RWPE1 (cell line): ENCODE data around the gene FBXO41.

ENCODE experiments used
- CTCF ChIA-PET: fragments of 350-600 bp; sonication (Branson Sonifier 250); formaldehyde crosslinking; extraction: SDS; loops from one replicate; lab custom pipeline; 2021; lab: Yijun Ruan, JAX
- POLR2A ChIA-PET: fragments of 400-600 bp; formaldehyde crosslinking; extraction: SDS; loops from one replicate; lab custom pipeline; 2020; ENCODE audit warnings: antibody characterized with exemption; ENCODE audit not compliant: low non-redundant PET; lab: Yijun Ruan, JAX
- DNase-seq: peaks from one replicate; pipeline ENCODE4 v3.0.0; 2012; ENCODE audit warnings: low spot score
- H3K27ac ChIP-seq: fragments of 450-650 bp; 2 replicates; pipeline ENCODE4 v1.5.1; 2017
- CTCF ChIP-seq: fragments of 450-650 bp; conservative IDR thresholded peaks from 2 replicates; pipeline ENCODE4 v1.5.1; 2017; ENCODE audit warnings: low read depth, mild to moderate bottlenecking

The FBXO41 gene

GRCh38 chr2:73268366-73268829 is 15.9 kb downstream of the FBXO41 start:
- CTCF ChIA-PET, result interaction anchor here (0.6 to 1.1 kb wide), 8 partner anchors 8 to 659 kb away, joined by 3 to 7 read pairs (median 4); partner anchors contain the start of gene PRADC1
- POLR2A ChIA-PET, result interaction anchor here (0.6 to 0.9 kb wide), 2 partner anchors 34 to 131 kb away, joined by 3 to 6 read pairs; partner anchors contain the start of gene CCT7
- peak overlapping the region; percentile 27; the same call in 1 of the 2 replicates for H3K27ac ChIP-seq
- DNase-seq, result no peak
- no peak for TF ChIP-seq CTCF

GRCh38 chr2:73267008-73267407 is 17.3 kb downstream of the FBXO41 start:
- no peak for TF ChIP-seq CTCF
- ChIA-PET POLR2A (interaction anchor here (0.6 kb wide), 1 partner anchor 32 kb away, joined by 3 read pairs; no protein-coding TSS in a partner anchor), CTCF (interaction anchor here (1.0 kb wide), 1 partner anchor 23 kb away, joined by 3 read pairs; no protein-coding TSS in a partner anchor)
- no peak for DNase-seq
- no peak overlapping the region for H3K27ac ChIP-seq

- TF ChIP-seq CTCF, result no peak
- H3K27ac ChIP-seq, result no peak overlapping the region
- ChIA-PET POLR2A (no interaction called here), CTCF (interaction anchor here (0.5 to 1.0 kb wide), 2 partner anchors 22 to 607 kb away, joined by 3 to 5 read pairs; no protein-coding TSS in a partner anchor)
- no peak for DNase-seq
Measured at GRCh38 chr2:73266061-73266901, 18.0 kb downstream of the FBXO41 start.

- no peak overlapping the region for H3K27ac ChIP-seq
- no peak for TF ChIP-seq CTCF
- no peak for DNase-seq
- ChIA-PET CTCF (interaction anchor here (0.5 kb wide), 1 partner anchor 606 kb away, joined by 5 read pairs; no protein-coding TSS in a partner anchor), POLR2A (no interaction called here)
Measured at GRCh38 chr2:73265298-73266060, 18.8 kb downstream of the FBXO41 start.

- no peak for DNase-seq
- POLR2A ChIA-PET, result no interaction called here
- no peak overlapping the region for H3K27ac ChIP-seq
- CTCF ChIA-PET, result no interaction called here
- no peak for TF ChIP-seq CTCF
Measured at GRCh38 chr2:73264783-73265182, 19.5 kb downstream of the FBXO41 start.

GRCh38 chr2:73264332-73264606 is 20.0 kb downstream of the FBXO41 start:
- H3K27ac ChIP-seq, result no peak overlapping the region
- no peak for TF ChIP-seq CTCF
- CTCF ChIA-PET, result no interaction called here
- POLR2A ChIA-PET, result no interaction called here
- no peak for DNase-seq
